Natural killer cell (primary cell): ENCODE data around the gene ITGA6. TPM values are rescaled to one million over a fixed set of nuclear protein-coding genes. Genes with fewer than 3 reads are reported as not detected.

Source experiments
- ATAC-seq, 3 donors: fragments of 150-1000 bp in 2 of 3; fragments of 200-7000 bp in 1 of 3; cut with Tn5 transposase; 1 replicate in 1 of 3; 2 replicates in 2 of 3; pipeline ENCODE4 v1.10.0; 2021; ENCODE audit warnings: mild to moderate bottlenecking in 2 of 3, moderate library complexity in 2 of 3
- DNase-seq, 2 donors: peaks; one replicate each; pipeline versions ENCODE4 v3.0.0 to v3.0.0-alpha.2; 2013 to 2021; ENCODE audit warnings: mixed read lengths in 1 of 2
- H3K27ac ChIP-seq: one replicate; pipeline ENCODE4 v1.5.1; 2013; ENCODE audit warnings: mild to moderate bottlenecking, low read length
- H3K27me3 ChIP-seq: one replicate; pipeline ENCODE4 v1.6.1; 2013; ENCODE audit warnings: low read length; ENCODE audit not compliant: control insufficient read depth, insufficient read depth
- H3K36me3 ChIP-seq: one replicate; pipeline ENCODE4 v1.6.1; 2013; ENCODE audit warnings: low read length; ENCODE audit not compliant: control insufficient read depth, insufficient read depth
- H3K4me1 ChIP-seq: one replicate; pipeline ENCODE4 v1.6.1; 2013; ENCODE audit warnings: low read length; ENCODE audit not compliant: control insufficient read depth, insufficient read depth
- H3K4me3 ChIP-seq: one replicate; pipeline ENCODE4 v1.5.1; 2013; ENCODE audit warnings: low read length
- H3K9me3 ChIP-seq: one replicate; pipeline ENCODE4 v1.6.1; 2013; ENCODE audit warnings: low read length; ENCODE audit not compliant: control insufficient read depth, insufficient read depth
- H3K27ac Mint-ChIP-seq, 2 donors: one replicate each; pipeline ENCODE4 v1.8.0; 2022; ENCODE audit warnings: mild to moderate bottlenecking in 2 of 2, mixed read lengths in 2 of 2, moderate library complexity in 1 of 2
- H3K27me3 Mint-ChIP-seq, 2 donors: one replicate each; pipeline ENCODE4 v1.8.0; 2022; ENCODE audit warnings: low read depth in 2 of 2, mixed read lengths in 2 of 2
- H3K36me3 Mint-ChIP-seq: one replicate; pipeline ENCODE4 v1.8.0; 2022; ENCODE audit warnings: mixed read lengths
- H3K4me1 Mint-ChIP-seq, 2 donors: one replicate each; pipeline ENCODE4 v1.8.0; 2022; ENCODE audit warnings: mixed read lengths in 2 of 2
- H3K4me3 Mint-ChIP-seq: one replicate; pipeline ENCODE4 v1.8.0; 2022; ENCODE audit warnings: mild to moderate bottlenecking, moderate library complexity, mixed read lengths
- H3K9me3 Mint-ChIP-seq, 2 donors: one replicate each; pipeline ENCODE4 v1.8.0; 2022; ENCODE audit warnings: mixed read lengths in 2 of 2
- WGBS: methylation state at CpG from one replicate; pipeline ENCODE4 v1.1.7; 2013; ENCODE audit warnings: missing lambda C conversion rate; ENCODE audit not compliant: insufficient coverage; 5-methylcytosine and 5-hydroxymethylcytosine counted together
- intact Hi-C: fragments of 100-400 bp; cut with micrococcal nuclease; formaldehyde crosslinking; loops from one replicate; pipeline ENCODE4 v1.14.2; 2022
- total RNA-seq, 4 donors: library from RNA; stranded (reverse); fragments of 120-200 nt in 1 of 4; gene quantifications; one replicate each; pipeline versions ENCODE4 v1.2.3 to v1.2.4, GENCODE V29; 2013 to 2022
- TF ChIP-seq, protein P1 (sequence below): fragments of 200-600 bp; IDR thresholded peaks from one replicate; pipeline ENCODE4 v1.8.0; 2022; ENCODE audit warnings: antibody characterized with exemption

Gene ITGA6
- total RNA-seq, 3 donors from 2014 or later (not counting 1 experiment from before 2014, with no cell fraction given): 34.0 to 52.8 (median 38.3) TPM

DNA sequence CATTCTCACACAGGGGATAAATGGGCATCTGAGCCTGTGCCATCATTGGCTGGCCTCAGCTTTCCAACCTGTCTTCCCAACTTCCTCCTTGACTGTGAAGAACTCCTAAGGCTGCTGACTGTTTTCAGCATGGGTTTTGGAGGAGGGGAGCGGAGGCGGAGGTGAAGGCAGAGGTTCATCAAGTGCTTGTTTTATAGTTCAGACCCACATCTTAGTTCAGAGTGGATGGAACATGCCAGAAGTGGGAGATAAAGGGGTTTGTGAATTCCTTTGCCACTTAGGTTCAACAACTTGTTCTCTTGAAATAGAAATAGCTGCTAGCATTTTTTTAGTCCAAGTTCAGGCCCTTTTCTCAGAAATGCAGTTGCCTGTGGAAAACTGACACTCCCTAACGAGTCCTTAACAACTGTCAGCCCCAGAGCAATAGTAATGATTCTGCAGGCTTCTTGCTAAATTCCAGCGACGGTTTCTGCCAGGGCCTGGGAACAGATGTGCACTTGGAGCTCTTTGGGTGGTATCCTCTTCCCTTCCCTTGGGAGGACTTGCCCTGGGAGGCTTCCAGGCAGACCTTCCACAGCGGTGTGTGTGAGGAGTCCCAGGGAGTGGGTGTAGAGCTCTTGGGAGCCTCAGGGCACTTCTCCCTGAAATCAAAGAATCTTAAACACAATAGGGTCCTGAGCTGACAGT lies 30.1 kb upstream of the ITGA6 start:
- Mint-ChIP-seq H3K4me3 (no peak overlapping the region), H3K9me3 (no peaks in the 10 kb centered on the region), H3K27me3 (peaks cover 0 to 4% of the 10 kb centered on the region in 2 donors), H3K4me1 (peaks cover 5 to 6% of the 10 kb centered on the region in 2 donors), H3K36me3 (no peaks in the 10 kb centered on the region), H3K27ac (no peak overlapping the region)
- no peak for ATAC-seq
- WGBS: 69% methylated on average over 5 of the region's 6 CpGs
- intact Hi-C loops: no loop called here
- H3K27ac ChIP-seq: no peak overlapping the region
- H3K4me1 ChIP-seq: peaks cover 5% of the 10 kb centered on the region
- DNase-seq: no peak
- TF ChIP-seq, protein P1, sequence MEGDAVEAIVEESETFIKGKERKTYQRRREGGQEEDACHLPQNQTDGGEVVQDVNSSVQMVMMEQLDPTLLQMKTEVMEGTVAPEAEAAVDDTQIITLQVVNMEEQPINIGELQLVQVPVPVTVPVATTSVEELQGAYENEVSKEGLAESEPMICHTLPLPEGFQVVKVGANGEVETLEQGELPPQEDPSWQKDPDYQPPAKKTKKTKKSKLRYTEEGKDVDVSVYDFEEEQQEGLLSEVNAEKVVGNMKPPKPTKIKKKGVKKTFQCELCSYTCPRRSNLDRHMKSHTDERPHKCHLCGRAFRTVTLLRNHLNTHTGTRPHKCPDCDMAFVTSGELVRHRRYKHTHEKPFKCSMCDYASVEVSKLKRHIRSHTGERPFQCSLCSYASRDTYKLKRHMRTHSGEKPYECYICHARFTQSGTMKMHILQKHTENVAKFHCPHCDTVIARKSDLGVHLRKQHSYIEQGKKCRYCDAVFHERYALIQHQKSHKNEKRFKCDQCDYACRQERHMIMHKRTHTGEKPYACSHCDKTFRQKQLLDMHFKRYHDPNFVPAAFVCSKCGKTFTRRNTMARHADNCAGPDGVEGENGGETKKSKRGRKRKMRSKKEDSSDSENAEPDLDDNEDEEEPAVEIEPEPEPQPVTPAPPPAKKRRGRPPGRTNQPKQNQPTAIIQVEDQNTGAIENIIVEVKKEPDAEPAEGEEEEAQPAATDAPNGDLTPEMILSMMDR: no peak
- no peak overlapping the region for H3K4me3 ChIP-seq
- H3K36me3 ChIP-seq: no peaks in the 10 kb centered on the region
- no peaks in the 10 kb centered on the region for H3K27me3 ChIP-seq
- H3K9me3 ChIP-seq: no peaks in the 10 kb centered on the region

DNA sequence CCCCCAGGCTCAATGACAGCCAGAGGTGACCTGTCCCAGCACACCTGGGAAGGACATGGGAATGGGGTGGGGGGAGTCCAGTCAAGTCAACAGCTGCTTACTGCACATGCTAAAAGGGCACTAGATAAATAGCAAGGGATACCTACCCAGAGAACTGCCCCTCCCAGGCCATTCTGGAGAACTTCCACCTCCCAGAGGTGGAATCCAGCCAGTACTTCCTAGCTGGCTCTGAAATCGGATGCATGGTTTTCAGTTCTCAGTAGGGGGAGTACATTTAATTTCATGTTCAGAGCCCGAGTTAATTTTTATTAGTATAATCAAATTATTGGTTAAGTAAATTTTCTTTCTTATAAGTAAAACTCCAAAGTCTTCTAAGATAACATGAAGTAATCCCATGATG lies 28.9 kb upstream of the ITGA6 start:
- intact Hi-C loops: no loop called here
- Mint-ChIP-seq H3K27ac (no peak overlapping the region), H3K4me3 (no peak overlapping the region), H3K36me3 (no peaks in the 10 kb centered on the region), H3K9me3 (no peaks in the 10 kb centered on the region), H3K4me1 (peaks cover 5 to 6% of the 10 kb centered on the region in 2 donors), H3K27me3 (peaks cover 0 to 2% of the 10 kb centered on the region in 2 donors)
- Histone ChIP-seq H3K4me1 (peaks cover 5% of the 10 kb centered on the region), H3K27me3 (no peaks in the 10 kb centered on the region), H3K27ac (no peak overlapping the region), H3K4me3 (no peak overlapping the region), H3K9me3 (no peaks in the 10 kb centered on the region), H3K36me3 (no peaks in the 10 kb centered on the region)
- TF ChIP-seq, protein P1: no peak
- no CpG with 5 or more reads among the region's 2 CpGs for WGBS
- ATAC-seq: no peak
- no peak for DNase-seq

DNA sequence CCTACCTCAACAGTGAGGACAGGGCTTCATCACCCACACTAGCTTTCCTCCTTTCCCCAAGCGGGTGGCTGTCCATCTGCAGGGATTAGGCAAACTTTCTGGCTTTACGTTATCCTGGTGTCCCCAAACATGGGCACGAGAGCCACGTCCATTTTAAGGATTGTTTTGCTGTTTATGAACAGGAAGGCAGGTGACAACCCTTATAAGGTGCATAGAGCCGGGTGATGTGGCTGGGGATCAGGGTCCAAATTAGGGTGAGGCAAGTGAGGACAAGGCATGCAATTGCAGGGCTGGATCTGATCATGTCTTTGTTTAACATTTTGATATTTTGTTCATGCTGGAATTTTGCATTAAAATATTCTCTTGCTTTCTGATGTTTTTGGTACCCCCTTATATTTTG lies 27.6 kb upstream of the ITGA6 start:
- no peak overlapping the region for H3K27ac Mint-ChIP-seq
- H3K36me3 Mint-ChIP-seq: no peaks in the 10 kb centered on the region
- H3K4me3 Mint-ChIP-seq: no peak overlapping the region

More for the DNA sequence above, 27.6 kb upstream of the ITGA6 start:
- 88% methylated on average over 5 of the region's 5 CpGs for WGBS
- ATAC-seq: no peak
- H3K9me3 ChIP-seq: no peaks in the 10 kb centered on the region
- H3K27me3 Mint-ChIP-seq: peaks cover 0 to 5% of the 10 kb centered on the region in 2 donors
- peaks cover 5% of the 10 kb centered on the region for H3K4me1 ChIP-seq
- intact Hi-C loops: no loop called here
- peaks cover 5 to 6% of the 10 kb centered on the region in 2 donors for H3K4me1 Mint-ChIP-seq
- H3K27me3 ChIP-seq: no peaks in the 10 kb centered on the region
- H3K4me3 ChIP-seq: no peak overlapping the region
- no peak for DNase-seq
- TF ChIP-seq, protein P1: no peak
- H3K27ac ChIP-seq: no peak overlapping the region
- H3K36me3 ChIP-seq: no peaks in the 10 kb centered on the region
- H3K9me3 Mint-ChIP-seq: no peaks in the 10 kb centered on the region
